MG63 (cell line): ENCODE results near the gene LRRC2. TPM values are rescaled to one million over a fixed set of nuclear protein-coding genes. Genes with fewer than 3 reads are reported as not detected.
A peak's percentile ranks its signal among the peaks of the same experiment; 100 is the strongest.
"Not testable (repeated sequence)": the region's sequence is repeated elsewhere in the genome, so short reads cannot be mapped to it uniquely, and the experiment has no call there.

Experiments
- DNase-seq: peaks from one replicate; pipeline ENCODE4 v3.0.0-alpha.2; 2020
- H3K27me3 ChIP-seq: fragments of 250-450 bp; sonication (Bioruptor Pico); 2 replicates; pipeline ENCODE4 v1.5.1; 2020; ENCODE audit warnings: mild to moderate bottlenecking, moderate library complexity
- H3K36me3 ChIP-seq: fragments of 250-450 bp; sonication (Bioruptor Pico); 2 replicates; pipeline ENCODE4 v1.5.1; 2020; ENCODE audit warnings: mild to moderate bottlenecking, moderate library complexity
- H3K4me3 ChIP-seq: fragments of 250-450 bp; sonication (Bioruptor Pico); 2 replicates; pipeline ENCODE4 v1.5.1; 2020; ENCODE audit warnings: mild to moderate bottlenecking, moderate library complexity
- H3K9me3 ChIP-seq: fragments of 250-450 bp; sonication (Bioruptor Pico); 2 replicates; pipeline ENCODE4 v1.5.1; 2020; ENCODE audit warnings: mild to moderate bottlenecking, moderate library complexity
- total RNA-seq: library from RNA; depleted of rRNA; stranded (reverse); fragments of >200 nt; shearing (Covaris generic); gene quantifications from 2 replicates; pipeline ENCODE4 v1.2.3, GENCODE V29; 2014; ENCODE audit warnings: low replicate concordance

Gene LRRC2
- total RNA-seq, 1 experiment from 2014 or later: 0.36 TPM

DNA sequence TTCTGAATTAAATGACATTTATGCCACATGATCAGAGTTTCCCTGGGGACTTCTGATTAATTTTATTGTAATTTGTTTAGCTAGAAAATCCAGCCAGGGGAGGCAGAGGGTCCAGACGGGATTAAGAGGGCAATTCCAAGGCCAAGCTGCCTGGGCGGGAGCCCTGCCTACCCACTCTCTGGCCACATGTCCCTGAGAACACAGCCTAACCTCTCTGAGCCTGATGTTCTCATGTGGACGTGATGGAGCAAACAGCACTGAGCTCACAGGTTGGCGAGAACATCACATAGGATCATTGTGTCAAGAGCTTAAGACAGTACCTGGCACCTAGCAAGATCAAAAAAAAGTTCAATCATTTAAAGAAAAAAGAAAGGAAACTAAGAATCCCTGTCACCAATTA is 1.0 kb downstream of the LRRC2 start:
- H3K36me3 ChIP-seq: no peaks in the 10 kb centered on the region
- H3K9me3 ChIP-seq: no peaks in the 10 kb centered on the region
- no peak overlapping the region for H3K4me3 ChIP-seq
- DNase-seq: no peak
- no peaks in the 10 kb centered on the region for H3K27me3 ChIP-seq

DNA sequence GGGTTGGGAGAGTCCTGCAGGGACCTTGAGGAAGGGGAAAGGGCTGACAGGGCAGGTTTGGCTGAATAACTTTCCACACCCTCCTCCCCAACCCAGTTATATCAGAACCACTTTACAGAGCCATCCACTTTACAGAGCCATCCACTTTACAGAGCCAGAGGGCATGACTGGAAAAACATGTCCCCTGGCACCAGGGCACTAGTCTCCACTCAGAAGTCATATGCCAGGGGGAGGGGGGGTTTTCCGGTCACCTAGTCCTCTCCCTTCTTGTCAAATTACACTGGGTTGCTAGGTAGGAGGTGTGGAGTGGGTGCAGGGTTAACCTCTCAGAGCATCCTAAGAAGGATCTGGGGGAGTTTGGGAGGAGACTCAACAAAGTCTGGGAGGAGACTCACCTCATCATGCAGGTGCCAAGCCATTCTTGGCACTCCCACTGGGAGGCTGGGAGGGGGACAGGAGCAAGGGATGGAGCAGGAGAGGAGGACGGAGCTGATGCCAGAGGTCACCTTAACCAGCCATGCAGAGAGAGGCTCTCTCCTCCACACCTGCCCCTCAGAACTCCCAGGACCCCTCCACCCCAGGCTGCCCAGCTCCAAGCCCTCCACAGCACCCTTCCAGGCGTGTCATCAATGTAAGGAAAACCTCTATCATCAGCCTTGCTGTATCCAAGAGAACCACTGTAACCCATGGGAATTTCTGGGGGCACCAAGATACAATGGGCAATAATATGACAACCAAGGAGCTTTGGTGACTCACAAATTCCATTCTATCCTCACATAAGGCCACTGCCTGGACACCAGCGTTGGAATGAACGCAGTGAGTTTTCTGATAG is 1.7 kb downstream of the LRRC2 start:
- no peak for DNase-seq
- Histone ChIP-seq H3K9me3 (no peaks in the 10 kb centered on the region), H3K4me3 (no peak overlapping the region), H3K27me3 (no peaks in the 10 kb centered on the region), H3K36me3 (no peaks in the 10 kb centered on the region)

DNA sequence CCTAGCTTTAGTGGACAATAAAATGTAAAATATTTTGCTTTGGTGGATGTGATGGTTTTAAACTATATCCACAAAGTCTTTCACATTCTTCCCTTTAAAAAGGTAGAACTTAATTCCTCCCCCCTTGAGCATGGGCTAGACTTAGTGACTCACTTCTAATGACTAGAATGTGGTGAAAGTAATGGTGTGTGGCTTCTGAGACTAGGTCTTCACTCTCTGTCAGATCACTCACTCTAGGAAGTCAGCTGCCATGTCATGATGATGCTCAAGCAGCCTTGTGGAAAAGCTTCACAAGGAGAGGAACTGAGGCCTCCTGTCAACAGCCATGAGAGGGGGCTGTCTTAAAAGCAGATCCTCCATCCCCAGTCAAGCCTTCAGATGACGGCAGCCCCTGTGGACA is 4.2 kb downstream of the LRRC2 start:
- Histone ChIP-seq H3K27me3 (no peaks in the 10 kb centered on the region), H3K9me3 (no peaks in the 10 kb centered on the region), H3K36me3 (no peaks in the 10 kb centered on the region), H3K4me3 (no peak overlapping the region)
- no peak for DNase-seq

DNA sequence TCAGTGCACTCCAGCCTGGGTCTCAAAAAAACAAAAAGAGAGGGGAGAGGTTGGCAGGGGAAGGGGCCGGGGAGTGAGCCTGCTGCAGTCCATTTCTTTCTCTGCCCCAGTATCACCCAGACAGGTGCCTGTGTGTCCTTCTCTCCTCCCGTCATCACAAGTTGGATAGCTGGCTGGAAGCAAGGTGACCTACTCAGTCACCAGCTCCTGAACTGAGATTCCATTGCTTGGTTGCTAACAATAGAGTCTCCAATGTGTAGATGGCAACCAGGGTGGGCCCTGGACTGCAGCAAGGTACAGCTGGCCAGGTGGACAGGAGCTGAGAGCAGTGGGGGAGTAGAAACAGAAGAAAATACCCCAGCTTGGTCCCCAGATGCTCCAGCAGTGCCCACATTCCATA is 4.6 kb downstream of the LRRC2 start:
- Histone ChIP-seq H3K27me3 (no peaks in the 10 kb centered on the region), H3K4me3 (no peak overlapping the region), H3K36me3 (no peaks in the 10 kb centered on the region), H3K9me3 (no peaks in the 10 kb centered on the region)
- no peak for DNase-seq

DNA sequence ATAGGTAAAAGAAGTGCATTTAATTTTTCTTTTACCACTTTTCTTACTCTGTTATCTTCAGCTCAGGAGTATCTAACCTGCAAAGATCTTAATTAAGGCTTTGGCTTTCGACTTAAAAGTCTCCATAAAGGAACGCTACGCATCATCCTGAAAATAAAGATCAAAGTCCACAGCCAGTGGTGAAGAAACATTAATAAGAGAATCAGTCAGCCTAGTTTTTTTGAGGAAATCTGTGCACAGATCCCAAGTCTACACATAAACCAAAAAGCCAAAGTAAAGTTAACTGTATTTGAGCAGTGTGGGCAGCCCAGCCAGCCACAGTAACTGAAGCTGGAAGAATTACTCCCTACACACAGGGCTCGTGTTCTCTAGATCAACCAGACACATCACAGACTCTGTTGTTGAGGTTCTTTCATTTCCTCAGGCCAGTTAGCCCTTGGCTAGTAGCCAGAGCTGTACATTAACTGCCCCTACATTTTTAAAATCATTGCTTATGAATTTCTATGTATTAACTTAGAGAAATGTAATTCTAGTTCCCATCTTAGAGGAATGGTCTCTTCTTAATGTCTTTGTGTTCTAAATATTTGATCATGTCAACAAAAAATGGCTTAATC is 6.9 kb downstream of the LRRC2 start:
- Histone ChIP-seq H3K27me3 (no peaks in the 10 kb centered on the region), H3K9me3 (peaks cover 3% of the 10 kb centered on the region), H3K36me3 (no peaks in the 10 kb centered on the region), H3K4me3 (no peak overlapping the region)
- no peak for DNase-seq

DNA sequence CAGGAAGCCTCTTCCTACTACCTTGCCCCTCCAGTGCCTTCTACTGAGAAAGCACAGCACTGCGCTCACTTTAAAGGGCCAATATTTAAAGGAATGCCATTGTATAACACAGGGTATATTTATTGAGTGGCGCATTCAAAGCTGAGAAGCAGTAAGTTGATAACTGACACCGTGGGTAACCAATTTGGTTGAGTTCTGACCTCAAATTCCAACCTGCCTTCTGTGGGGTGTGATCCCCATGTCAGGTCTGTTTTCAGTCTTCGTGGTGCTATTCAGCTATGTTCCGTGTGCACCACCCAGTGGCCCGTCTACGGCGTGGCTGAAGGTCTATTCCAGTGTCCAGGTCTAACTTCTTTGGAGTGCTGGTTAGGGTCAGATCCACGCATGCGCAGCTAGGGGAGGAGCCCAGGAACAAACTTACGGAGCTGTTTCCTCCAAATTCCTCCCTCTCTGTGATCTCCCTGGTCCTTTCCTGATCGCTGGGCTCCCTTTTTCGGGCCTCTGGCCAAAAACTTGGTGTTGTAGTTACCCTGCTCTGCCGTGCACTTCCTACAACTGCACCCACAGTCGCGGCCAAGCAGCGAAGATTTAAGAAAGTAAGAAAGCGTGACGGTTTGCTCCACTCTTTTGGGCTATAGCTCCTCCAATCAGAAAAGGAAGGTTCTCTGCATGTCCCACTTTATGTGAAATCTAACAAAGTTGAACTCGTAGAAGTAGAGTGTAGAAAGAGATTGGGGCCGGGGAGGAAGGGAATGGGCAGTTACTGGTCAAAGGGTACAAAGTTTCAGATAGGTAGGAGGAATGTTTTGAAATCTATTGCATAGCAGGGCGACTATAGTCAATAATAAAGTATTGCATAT is 7.7 kb downstream of the LRRC2 start:
- H3K27me3 ChIP-seq: no peaks in the 10 kb centered on the region
- H3K4me3 ChIP-seq: peak overlapping the region; percentile 48
- H3K9me3 ChIP-seq: peaks cover 3% of the 10 kb centered on the region
- peak; percentile 89 for DNase-seq
- H3K36me3 ChIP-seq: no peaks in the 10 kb centered on the region

DNA sequence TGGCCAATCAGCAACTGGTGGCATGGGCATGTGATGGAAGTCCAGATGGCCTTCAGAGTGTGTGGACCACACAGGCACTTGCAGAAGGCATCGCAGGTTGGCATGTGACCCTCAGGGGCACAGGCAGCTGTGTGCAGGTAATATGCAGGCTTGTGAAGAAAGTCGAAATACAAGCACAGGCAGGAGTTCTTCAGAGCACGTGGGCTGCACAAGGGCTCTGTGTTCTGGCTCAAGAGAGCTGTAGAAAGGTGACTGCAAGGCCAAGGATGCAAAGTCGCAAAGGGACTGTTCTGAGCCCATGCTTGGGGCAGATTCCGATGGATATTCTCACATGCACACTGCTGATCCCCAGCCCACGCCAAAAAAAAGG is 8.3 kb downstream of the LRRC2 start:
- Histone ChIP-seq H3K27me3 (no peaks in the 10 kb centered on the region), H3K36me3 (no peaks in the 10 kb centered on the region), H3K4me3 (no peak overlapping the region), H3K9me3 (peaks cover 3% of the 10 kb centered on the region)
- peak; percentile 5 for DNase-seq

DNA sequence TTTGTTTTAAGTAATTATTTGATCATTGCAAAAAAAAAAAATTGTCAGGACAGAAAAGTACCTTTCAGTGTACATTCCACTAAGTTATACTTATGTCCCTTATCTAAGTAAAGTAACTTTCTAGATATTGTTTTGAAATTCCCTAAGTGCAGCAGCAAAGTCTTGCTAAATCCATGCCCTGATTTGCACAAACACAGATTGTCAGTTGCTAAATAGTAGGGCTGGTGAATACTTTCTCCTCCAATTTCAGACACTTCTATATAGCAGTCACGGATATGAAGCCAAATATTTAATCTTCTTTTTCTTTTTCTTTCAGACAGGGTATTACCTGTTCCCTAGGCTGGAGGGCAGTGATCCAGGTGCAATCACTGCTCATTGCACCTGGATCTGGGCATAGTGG is 12.9 kb downstream of the LRRC2 start:
- no peaks in the 10 kb centered on the region for H3K27me3 ChIP-seq
- H3K4me3 ChIP-seq: no peak overlapping the region
- DNase-seq: no peak
- H3K9me3 ChIP-seq: peaks cover 3% of the 10 kb centered on the region
- no peaks in the 10 kb centered on the region for H3K36me3 ChIP-seq

DNA sequence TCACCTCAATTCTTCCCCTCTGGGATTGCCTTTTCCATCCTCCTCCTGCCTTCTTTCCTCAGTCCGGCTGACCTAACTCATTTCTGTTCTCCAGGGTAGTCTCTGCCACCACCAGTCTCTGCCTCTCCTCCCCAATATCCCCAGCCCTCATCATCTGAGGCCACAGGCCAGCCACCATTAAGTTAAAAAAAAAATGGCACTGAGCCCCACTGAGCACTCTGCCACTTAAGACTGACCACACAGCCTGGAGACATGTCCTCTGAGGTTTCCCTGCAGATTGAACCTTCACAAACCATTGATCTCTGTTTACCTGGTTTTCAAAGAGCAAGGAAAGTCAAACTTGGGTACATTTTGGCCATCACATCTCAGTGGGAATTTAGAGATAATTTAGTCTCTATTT is 13.6 kb downstream of the LRRC2 start:
- Histone ChIP-seq H3K27me3 (no peaks in the 10 kb centered on the region), H3K4me3 (no peak overlapping the region), H3K36me3 (no peaks in the 10 kb centered on the region), H3K9me3 (peaks cover 3% of the 10 kb centered on the region)
- no peak for DNase-seq

DNA sequence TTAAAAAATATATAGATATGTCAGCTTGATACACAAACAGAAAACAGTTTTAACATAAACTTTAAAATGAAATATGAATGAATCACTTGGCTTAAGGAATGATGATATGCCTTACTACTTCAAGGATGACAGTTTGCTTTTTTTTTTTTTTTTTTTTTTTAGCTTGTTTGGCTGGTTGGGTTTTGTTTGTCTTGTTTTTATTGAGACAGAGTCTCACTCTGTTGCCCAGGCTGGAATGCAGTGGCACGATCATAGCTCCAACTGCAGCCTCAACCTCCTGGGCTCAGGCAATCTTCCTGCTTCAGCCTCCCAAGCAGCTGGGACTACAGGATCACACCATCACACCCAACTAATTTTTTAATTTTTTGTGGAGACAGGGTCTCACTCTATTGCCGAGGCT is 14.5 kb downstream of the LRRC2 start:
- Histone ChIP-seq H3K4me3 (no peak overlapping the region), H3K9me3 (peaks cover 3% of the 10 kb centered on the region), H3K27me3 (no peaks in the 10 kb centered on the region), H3K36me3 (no peaks in the 10 kb centered on the region)
- DNase-seq: peak; percentile 26

DNA sequence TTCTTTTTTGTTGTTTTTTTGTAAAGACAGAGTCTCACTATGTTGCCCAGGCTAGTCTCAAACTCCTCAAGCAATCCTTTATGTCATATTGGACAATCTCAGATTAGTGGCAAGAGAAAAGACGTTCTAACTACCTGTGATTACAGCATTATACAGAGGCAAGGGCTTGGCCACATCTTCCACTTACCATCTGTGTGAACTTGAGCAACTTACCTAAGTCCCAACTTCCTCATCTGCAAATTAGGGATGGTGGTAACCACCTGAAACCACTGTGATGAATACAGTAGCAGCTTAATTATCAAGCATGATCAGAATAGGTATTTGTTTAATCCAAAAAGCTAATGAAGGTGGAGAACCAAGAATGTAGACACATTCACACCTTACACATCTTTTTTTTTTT is 16.1 kb downstream of the LRRC2 start:
- Histone ChIP-seq H3K9me3 (no peaks in the 10 kb centered on the region; the same call in 1 of the 2 replicates), H3K27me3 (no peaks in the 10 kb centered on the region), H3K36me3 (no peaks in the 10 kb centered on the region), H3K4me3 (no peak overlapping the region)
- no peak for DNase-seq

DNA sequence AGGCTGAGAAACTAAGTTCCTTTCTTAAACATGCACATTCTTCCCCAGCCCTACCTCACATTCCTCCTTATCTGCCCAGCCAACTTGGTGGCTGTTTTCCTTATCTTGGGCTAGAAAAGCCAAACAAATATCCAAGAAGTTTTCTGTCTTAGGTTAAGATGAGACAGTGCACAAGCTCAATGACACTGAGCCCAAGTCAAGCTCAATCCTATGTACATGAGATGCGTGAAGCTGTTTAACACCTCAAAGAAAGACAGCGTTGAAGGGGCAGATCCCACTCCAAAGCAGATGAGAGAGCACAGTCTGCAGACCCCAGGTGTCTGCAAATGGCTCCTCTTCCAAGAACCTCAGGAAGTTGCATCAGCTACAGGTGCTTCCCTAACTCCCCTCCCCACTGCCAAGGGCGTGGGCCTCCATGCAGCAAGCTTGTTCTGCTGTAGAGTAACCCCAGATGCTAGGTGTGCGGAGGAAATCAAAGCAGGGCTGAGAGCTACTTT is 16.6 kb downstream of the LRRC2 start:
- Histone ChIP-seq H3K27me3 (no peaks in the 10 kb centered on the region), H3K9me3 (no peaks in the 10 kb centered on the region), H3K36me3 (no peaks in the 10 kb centered on the region), H3K4me3 (no peak overlapping the region)
- no peak for DNase-seq

DNA sequence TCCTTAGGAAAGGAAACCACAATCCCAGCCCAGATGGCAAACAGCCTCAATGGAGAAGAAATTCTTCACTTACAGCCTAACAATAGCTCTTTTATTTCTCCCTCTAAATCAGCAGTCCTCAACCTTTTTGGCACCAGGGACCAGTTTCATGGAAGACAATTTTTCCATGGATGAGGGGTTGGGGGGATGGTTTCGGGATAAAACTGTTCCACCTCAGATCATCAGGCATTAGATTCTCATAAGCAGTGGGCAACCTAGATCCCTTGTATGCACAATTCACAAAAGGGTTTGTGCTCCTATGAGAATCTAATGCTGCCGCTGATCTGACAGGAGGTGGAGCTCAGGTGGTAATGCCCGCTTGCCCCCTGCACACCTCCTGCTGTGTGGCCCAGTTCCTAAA is 17.5 kb downstream of the LRRC2 start:
- not testable (repeated sequence) for DNase-seq, H3K27me3 ChIP-seq, H3K9me3 ChIP-seq, H3K36me3 ChIP-seq, H3K4me3 ChIP-seq

DNA sequence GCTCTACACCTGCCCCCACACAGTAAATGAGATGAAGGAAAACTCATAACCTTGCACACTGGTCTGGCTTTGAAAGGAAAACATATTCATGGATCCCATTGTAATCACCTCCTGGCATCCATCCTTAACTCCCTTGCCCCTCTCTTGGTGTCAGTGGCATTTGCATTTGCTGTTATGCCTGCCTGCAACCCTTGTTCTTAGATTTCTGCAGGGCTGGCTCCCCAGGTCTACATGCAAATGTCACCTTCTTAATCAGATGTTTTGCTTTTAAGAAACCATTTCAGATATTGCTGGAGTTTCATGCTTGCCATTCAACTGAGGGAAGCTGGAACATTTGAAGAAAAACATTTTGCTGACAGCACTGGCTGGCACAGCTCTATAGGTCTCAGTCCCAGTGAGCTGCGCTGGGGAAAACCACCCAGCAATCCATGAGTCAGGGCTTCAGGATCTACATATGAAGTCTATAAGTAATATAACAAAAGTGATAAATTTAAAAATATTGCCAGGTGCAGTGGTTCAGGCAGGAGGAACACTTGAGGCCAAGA is 19.1 kb downstream of the LRRC2 start:
- H3K9me3 ChIP-seq: no peaks in the 10 kb centered on the region
- DNase-seq: peak; percentile 38

DNA sequence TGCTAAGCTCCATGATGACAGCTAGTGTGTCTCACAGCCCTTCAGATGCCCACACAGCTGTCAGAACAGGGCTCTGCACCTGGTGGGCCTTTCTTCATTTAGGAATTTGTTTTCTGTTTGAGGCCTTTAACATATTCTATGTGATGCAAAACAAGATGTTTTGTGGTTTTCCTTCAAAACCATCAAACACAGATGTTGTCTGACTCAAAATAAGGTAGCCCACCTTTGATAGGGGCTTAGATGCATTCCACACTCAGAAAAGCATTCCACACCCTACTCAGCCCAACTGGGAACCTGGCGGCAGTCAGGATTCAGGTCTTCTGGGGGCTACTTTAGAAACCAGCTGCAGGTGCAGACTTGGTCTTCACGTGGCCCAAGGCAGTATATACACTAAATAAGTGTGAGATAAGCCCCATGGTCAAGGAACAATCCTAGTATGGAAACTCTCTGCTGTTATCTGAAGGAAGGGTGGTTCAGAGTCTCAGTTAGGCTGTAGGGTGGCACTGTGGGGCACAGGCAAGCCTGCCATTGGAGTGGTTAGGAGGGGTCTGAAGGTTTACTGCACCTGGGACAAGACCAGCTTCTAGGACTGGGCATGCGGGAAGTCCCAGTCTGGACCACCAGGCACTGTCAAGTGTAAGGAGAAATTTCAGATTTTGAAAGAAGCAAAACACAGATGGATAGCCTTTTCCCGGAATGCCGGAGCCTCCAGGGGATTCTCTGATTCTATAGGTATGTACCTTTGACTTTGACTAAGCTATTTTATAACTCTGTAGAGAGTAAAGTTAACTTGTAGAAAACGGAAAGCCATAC is 20.1 kb downstream of the LRRC2 start:
- no peaks in the 10 kb centered on the region for H3K9me3 ChIP-seq
- no peaks in the 10 kb centered on the region for H3K27me3 ChIP-seq
- H3K36me3 ChIP-seq: no peaks in the 10 kb centered on the region
- DNase-seq: no peak
- H3K4me3 ChIP-seq: no peak overlapping the region

More for the DNA sequence above, 19.1 kb downstream of the LRRC2 start:
- Histone ChIP-seq H3K27me3 (no peaks in the 10 kb centered on the region), H3K36me3 (no peaks in the 10 kb centered on the region), H3K4me3 (no peak overlapping the region)

DNA sequence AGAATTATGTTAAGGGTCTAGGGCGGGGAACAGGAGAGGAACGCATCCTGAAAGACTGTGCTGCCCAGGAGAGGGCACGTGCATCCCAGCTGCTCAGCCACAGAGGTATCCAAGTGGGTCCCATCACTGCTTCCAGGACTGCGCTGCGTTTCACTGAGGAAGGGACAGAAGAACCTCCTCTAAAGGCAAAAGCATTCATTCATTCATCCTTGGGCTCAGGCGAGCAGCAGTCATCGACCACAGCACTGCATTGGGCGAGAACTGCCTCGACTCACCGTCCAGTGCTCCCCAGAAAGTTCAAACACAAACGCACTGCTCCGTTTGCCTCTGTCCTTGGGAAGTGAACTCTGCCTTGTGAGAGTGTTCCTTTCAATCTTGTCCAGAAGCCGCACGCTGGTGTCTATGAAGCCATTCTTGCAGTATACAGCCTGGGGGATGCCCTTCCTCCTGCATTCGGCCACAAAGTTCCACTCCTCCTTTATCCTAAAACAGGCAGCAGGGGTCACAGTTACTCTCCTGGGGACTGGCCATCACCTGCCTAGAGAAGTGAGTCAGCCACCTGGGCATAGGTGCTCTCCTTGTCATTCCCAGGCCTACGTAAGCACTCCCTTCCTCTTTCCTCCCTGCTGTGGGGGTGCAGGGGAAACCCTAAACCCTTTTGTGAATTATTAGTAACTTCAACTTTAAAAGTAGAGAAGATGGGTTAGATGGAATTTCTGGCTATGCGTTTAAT is 21.2 kb downstream of the LRRC2 start:
- Histone ChIP-seq H3K36me3 (no peaks in the 10 kb centered on the region), H3K27me3 (no peaks in the 10 kb centered on the region), H3K9me3 (no peaks in the 10 kb centered on the region), H3K4me3 (no peak overlapping the region)
- DNase-seq: no peak
